NB4 (cell line): ENCODE data around the gene TTC32.

Experiments used
- DNase-seq: peaks from one replicate; pipeline ENCODE4 v3.0.0; 2010; ENCODE audit warnings: low read depth
- H3K4me3 ChIP-seq: one replicate; pipeline ENCODE4 v1.5.1; 2011; ENCODE audit warnings: mild to moderate bottlenecking, low read depth, low read length, moderate library complexity
- MYC ChIP-seq: IDR thresholded peaks from 2 replicates; pipeline ENCODE4 v1.6.1; 2011; ENCODE audit warnings: low read depth, low read length
- POLR2A ChIP-seq: IDR thresholded peaks from 2 replicates; pipeline ENCODE4 v1.6.1; 2011; ENCODE audit warnings: mild to moderate bottlenecking; ENCODE audit not compliant: insufficient read length; ENCODE audit errors: extremely low read depth
- TF ChIP-seq, protein P1 (sequence below): IDR thresholded peaks from 2 replicates; pipeline ENCODE4 v1.6.1; 2011; ENCODE audit warnings: low read depth, low read length
- TF ChIP-seq, protein P2 (sequence below): IDR thresholded peaks from one replicate; pipeline ENCODE4 v1.5.1; 2012; ENCODE audit warnings: low read depth, low read length

The TTC32 gene

DNA sequence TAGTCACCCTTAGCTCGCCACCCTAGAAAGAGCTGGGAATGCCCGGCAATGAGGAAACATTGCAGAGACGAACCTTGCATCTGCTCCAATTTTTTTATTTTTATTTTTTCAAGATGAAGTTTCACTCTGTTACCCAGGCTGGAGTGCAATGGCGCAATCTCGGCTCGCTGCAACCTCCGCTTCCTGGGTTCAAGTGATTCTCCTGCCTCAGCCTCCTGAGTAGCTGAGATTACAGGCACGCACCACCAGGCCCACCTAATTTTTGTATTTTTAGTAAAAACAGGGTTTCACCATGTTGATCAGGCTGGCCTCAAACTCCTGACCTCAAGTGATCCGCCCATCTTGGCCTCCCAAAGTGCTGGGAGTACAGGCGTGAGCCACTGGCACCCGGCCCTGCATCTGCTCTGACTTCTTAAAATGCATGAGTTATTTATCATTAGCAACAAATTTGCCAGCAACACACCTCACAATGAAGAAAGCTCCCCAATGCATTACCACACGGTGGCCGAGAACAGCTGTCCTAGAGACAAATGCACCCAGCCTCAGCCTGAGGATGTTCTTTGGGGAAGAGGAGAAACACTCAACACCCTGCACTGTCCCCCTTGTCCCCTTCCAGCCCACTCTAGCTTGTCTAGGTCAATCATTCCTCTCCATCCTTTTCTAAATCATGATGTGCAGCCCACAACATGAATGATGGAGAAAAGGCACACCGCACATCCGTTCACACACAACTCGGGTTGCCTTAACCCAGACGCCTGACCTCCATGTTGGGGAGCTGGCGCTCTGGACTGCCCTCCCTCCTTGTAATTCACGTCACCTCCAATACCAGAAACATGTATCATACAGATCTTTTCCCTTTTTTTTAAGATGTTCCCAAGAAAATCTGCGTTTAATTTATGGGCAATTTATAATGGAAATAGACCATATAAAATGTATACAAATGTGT, 46.9 kb downstream of the TTC32 start:
- no peak for TF ChIP-seq MYC
- no peak for TF ChIP-seq POLR2A
- TF ChIP-seq, protein P1, sequence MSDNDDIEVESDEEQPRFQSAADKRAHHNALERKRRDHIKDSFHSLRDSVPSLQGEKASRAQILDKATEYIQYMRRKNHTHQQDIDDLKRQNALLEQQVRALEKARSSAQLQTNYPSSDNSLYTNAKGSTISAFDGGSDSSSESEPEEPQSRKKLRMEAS, result no peak
- TF ChIP-seq, protein P2, sequence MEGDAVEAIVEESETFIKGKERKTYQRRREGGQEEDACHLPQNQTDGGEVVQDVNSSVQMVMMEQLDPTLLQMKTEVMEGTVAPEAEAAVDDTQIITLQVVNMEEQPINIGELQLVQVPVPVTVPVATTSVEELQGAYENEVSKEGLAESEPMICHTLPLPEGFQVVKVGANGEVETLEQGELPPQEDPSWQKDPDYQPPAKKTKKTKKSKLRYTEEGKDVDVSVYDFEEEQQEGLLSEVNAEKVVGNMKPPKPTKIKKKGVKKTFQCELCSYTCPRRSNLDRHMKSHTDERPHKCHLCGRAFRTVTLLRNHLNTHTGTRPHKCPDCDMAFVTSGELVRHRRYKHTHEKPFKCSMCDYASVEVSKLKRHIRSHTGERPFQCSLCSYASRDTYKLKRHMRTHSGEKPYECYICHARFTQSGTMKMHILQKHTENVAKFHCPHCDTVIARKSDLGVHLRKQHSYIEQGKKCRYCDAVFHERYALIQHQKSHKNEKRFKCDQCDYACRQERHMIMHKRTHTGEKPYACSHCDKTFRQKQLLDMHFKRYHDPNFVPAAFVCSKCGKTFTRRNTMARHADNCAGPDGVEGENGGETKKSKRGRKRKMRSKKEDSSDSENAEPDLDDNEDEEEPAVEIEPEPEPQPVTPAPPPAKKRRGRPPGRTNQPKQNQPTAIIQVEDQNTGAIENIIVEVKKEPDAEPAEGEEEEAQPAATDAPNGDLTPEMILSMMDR, result no peak
- H3K4me3 ChIP-seq, result no peak overlapping the region
- no peak for DNase-seq

DNA sequence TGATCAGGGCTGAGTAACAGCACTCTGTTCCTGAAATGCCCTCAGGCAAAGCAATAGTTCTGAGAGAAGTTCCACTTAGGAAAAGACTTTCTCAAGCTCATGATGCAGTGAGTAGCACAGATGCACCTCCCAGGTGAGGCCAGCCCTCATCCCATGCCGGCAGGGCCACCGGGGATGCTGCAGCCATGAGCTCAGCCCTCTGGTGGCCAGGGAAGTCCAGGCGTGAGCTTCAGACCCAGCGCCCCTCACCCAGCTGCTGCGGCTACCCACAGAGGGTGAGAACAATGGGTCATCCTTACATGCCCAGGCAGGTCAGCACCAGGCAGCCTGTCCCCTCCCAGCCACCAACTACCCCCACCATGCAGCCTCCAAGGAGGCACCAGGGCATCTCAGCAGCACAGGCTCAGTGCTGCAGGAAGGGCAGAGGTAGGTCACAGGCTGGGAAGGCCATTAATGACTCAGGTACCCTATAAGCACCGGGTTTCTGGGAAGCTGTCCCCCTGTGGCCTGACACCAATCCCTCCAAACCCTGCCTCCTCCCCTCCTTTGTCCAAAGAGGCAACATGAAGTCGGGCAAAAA, 50.6 kb downstream of the TTC32 start:
- H3K4me3 ChIP-seq, result no peak overlapping the region
- DNase-seq, result no peak
- TF ChIP-seq POLR2A (no peak), MYC (no peak)
- TF ChIP-seq, protein P2, result no peak
- TF ChIP-seq, protein P1, result no peak

DNA sequence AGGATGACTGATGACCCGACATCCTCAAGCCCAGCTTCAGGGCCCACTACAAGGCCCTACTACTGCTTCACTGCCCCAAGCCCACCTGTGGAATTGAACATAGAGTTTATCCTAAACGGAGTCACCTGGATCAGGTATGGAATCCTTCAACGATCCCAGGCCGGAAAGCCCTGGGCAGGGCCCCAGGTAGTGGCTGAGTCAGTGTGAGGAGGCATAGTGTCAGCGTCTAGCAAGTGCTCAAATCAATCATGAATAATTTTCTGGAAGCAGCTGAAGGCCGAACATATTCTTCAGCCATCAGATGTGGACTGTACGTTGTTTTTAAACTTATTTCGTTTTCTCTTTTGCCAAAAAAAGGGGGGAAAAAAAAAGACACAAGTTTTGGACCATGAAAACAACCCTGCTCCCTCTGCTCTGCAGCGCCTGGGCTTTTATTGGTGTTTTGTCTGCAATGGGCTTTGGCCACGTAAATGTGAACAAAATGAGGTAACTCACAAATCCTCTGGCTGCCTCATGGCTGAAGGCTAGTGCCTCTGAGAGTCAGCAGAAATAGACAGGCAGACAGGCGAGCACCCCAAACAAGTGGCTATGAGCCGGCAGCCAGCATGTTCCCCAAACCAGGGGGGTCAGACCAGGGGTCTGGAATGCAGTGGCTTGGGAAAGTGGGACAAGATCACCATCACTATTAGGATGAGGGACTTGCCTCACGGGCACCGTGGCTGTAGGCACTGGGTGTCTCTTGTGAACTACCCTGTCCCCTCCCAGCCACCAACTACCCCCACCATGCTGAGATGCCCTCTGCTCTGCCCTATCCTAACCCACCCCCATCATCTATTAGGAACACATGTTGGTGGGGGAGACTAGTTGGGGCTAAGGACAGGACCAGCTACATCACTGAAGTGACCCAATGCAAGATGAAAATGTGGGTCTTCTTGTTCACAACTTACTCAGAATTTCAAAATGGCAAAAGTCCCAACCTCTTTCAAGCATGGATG, 51.4 kb downstream of the TTC32 start:
- no peak overlapping the region for H3K4me3 ChIP-seq
- TF ChIP-seq, protein P1, result no peak
- TF ChIP-seq POLR2A (no peak), MYC (no peak)
- TF ChIP-seq, protein P2, result no peak
- no peak for DNase-seq

DNA sequence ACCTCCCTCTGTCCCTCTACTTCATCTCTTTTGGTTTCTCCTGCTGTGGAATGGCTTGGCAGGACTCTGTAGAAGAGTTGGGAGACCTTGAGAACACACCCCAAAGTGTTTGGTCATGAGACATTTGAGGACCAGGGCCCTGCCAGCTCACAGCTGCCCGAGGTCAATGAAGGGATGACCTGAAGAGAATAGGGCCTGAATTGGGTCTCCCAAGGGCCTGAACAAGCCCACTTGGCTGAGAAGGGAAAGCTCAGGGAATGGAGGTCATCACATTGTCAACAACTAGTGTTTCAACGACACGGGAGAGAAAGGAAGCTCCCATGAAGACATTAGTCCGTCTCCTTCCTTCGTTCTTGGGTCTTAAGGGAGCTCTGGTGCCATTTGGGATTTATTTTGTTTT, 52.8 kb downstream of the TTC32 start:
- TF ChIP-seq, protein P1, result no peak
- TF ChIP-seq, protein P2, result no peak
- TF ChIP-seq MYC, result no peak
- TF ChIP-seq POLR2A, result no peak
- H3K4me3 ChIP-seq, result no peak overlapping the region
- no peak for DNase-seq

DNA sequence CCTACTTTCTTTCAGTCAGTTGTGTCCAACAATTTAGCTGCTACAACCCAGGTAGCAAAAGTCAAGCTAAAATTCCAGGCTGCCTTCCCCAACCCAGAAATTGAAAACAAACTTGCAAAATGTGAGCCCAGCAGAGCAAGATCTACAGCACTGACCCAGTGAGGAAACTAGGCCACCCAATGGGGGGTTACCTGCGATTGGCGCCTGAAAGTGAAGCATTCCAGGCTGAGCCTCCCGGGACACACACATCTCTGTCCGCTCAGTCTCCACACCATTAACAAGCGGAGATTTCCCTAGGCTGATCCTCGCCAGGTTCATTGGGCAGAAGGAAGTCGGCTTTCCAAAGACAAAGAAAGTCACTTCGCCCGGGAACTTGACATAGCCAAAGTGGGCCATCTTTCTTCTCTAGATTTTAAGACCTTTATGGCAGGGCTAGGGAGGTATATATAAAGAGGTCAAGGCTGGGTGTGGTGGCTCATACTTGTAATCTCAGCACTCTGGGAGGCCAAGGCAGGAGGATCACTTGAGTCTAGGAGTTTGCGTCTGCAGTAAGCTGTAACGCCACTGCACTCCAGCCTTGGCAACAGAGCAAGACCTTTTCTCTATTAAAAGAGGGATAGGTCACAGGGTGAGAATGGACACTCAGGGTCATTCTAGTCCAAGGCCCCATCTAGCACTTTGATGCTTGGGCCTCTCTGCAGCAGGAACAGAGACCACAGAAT, 53.6 kb downstream of the TTC32 start:
- no peak for DNase-seq
- TF ChIP-seq POLR2A, result no peak
- TF ChIP-seq MYC, result no peak
- TF ChIP-seq, protein P2, result no peak
- TF ChIP-seq, protein P1, result no peak
- H3K4me3 ChIP-seq, result no peak overlapping the region
